Erythroblast (primary cell): ENCODE measurements around the gene EFHC1.

ENCODE experiments used
- GATA1 ChIP-seq: IDR thresholded peaks from 2 replicates; pipeline ENCODE4 v1.6.1; 2011; ENCODE audit warnings: low read depth, mild to moderate bottlenecking, control low read depth, low read length, moderate library complexity
- POLR2A ChIP-seq: IDR thresholded peaks from 2 replicates; pipeline ENCODE4 v1.6.1; 2011; ENCODE audit warnings: mild to moderate bottlenecking, low read length

DNA sequence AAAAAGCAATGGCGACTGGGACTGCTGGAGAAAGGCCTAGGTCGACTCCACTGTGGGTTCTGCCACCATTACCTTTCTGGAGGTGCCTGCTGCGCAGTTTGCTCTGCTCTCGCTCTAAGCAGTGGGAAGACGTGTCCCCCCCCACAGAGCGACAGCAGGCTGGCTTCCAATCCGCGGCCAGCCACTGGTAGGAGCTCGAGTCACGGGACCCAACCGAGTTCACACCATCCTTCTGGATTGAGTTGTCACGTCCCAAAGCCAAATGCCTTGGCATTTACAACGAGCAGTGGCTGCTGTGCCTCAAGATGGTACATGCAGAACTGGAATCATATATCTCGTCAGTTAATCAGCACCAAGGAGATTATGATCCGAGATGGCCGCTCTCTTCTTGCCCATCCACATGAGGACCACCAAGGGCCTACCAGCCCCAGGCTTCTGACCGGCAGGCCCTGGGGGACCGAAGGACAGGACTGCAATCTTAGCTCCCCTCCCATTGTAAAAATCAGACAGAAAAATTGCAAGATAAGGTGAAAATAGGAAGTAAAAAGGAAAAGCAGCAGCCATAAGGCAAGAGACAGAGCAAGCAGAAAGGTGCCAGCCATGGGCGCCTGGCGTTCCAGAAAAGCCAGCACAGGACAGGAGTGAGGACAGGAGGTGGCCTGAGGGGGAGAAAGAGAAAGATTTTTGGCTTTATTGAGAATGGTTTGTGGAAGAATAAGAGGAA lies 82.3 kb downstream of the EFHC1 start:
- TF ChIP-seq POLR2A = no peak
- no peak for TF ChIP-seq GATA1
